CD4-positive, alpha-beta T cell treated with Interleukin-15 for 4 hours (primary cell): ENCODE data around the gene ACR.
A peak's percentile ranks its signal among the peaks of the same experiment; 100 is the strongest.
"Not testable (repeated sequence)": the region's sequence is repeated elsewhere in the genome, so short reads cannot be mapped to it uniquely, and the experiment has no call there.

Source experiments
- DNase-seq: peaks from one replicate; pipeline ENCODE4 v3.0.0-alpha.2; 2020; ENCODE audit warnings: low spot score

ACR gene

DNA sequence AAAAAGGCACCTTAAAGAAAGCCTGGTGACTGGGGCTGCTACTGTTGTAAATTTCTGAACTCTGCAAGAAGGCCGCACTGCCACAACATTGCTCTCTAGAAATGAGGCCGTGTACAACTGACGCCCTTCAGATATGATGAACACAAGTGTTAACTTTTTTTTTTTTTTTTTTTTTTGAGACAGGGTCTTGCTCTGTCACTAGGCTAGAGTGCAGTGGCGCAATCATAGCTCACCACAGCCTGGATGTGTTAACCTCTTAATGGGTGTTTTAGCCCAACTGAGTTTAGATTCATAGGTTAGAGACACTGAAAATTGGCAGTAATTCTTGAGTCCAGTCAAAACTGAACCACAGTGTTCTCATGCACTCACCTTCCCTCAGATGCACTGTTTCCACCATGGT lies 42.2 kb downstream of the ACR start:
- not testable (repeated sequence) for DNase-seq

DNA sequence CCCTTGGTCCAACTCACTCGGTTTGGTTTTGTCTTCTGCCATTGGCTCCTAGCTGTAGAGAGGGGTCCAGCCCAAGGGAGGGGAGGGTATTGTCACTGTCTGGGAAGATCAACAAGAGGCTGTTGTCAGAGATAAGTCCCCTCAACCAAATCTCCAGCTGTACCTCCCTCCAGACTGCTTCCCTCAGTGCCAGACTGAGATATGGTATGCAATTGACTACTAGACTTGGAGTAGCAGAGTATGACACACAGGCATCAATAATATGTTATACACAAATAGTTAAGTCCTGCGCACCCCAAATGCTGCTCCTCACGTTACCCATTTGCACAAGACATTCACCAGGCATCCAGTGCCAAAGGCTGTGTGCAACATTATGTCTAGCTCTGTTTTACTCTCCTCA lies 44.2 kb downstream of the ACR start:
- not testable (repeated sequence) for DNase-seq

DNA sequence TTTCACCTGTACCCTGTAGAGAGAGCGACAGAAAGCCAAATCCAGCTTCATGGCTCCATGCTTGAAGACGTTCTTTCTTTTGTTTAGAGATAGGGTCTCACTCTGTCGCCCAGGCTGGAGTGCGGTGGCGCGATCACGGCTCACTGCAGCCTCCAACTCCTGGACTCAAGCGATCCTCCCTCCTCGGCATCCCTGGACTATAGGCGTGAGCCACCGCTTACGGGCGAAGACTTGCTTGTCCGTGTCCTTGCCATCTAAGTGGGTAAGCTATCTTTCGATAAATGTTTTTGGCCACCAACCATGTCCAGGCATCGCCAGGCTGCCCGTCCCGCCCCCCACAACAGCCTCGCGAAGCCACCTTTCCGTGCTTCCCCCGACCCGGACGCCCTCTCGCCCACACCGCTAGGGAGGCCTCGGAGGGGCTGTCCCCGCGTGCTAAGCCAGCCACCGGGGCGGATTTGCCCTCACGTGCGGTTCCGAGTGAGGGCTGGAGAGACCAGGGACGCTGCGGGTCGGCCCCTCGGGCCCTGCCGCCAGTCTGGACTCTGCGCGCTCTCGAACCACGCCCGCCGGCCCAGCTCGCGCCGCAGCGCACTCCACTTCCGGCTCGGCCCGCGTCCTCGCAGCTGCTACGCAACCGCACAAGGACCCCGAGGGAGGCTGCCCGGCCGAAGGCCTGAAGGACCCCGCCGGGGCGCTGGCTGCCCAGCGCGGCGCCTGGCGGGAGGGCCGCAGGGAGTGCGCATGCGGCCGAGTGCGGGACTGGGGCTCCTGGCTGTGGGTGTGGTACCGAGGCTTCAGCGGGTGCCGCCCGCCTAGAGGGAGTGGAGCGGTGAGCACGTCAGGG lies 45.3 kb downstream of the ACR start, which contains the start of gene RABL2B:
Gene RABL2B (minus strand): TSS at position 604 of the 847 bp plus-strand sequence. CDS start 1,342 bp downstream, outside the sequence.
- peak; percentile 90 for DNase-seq

DNA sequence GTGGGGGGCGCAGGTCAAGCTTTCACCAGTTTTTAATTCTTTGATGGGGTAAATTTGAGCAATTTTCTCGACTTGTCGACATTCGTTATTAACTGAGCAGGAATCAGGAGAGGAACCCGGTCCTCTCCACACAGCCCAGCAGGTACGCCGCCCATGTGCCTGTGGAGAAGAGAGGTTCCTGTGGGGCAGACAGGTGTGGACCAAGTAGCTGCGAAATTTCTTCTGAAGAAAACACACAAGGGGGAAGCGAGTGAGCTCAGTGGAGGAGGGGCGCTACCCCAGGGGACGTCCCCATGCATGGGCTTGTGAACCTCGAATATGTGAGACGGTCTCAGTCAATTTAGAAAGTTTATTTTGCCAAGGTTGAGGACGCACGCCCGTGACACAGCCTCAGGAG lies 45.9 kb downstream of the ACR start:
- DNase-seq = not testable (repeated sequence)

DNA sequence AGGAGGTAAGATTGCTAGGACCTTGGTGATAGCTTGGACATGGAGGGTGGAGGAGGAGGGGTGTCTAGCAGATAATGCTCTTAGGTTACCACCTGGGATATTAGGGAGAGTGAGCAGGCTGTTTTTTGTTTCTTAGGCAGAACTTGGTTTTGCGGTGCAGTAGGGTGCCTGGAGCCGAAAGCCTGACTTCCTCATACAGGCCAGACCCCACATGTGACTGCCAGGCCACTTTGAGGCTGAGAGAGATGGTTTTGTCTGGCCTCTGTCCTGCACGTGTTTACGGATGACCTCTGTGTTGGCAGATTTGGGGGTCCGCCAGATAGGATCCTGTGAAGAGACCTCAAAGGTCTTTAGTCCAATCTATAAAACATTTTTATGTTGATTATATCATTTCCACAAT lies 47.3 kb downstream of the ACR start:
- not testable (repeated sequence) for DNase-seq

DNA sequence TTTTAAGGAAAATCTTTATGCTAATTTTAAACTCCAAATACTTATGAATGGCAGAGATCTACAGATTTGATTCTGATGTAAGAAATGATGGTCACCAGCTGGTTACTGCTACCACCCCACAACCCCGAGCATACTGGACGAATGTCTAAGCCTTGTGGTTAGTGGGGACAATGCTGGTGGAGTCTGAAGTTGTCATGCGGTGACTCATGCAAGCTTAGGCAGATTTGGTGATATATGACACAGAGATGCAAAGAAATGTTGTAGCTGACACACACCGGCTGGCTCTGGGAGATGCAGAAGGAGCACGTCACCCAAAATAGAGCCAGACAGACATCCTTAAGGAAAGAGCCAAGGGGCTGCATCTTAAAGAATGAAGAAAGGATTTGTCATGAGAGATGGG lies 48.9 kb downstream of the ACR start:
- DNase-seq = not testable (repeated sequence)
